Uterus (tissue), 2 donors: ENCODE data around the gene PRRC2B.

Source experiments
- CTCF ChIP-seq, 4 experiments: fragments of 200-600 bp in 2 of 4; fragments of 450-650 bp in 2 of 4; sonication (generic) in 2 of 4; IDR thresholded peaks; one replicate each; pipeline ENCODE4 v1.5.1; 2016 to 2019; ENCODE audit warnings: antibody characterized with exemption in 4 of 4, mild to moderate bottlenecking in 2 of 4, moderate library complexity in 1 of 4
- POLR2A ChIP-seq, 2 donors: fragments of 450-650 bp; IDR thresholded peaks; one replicate each; pipeline ENCODE4 v1.6.1; 2016; ENCODE audit warnings: antibody characterized with exemption in 2 of 2, mild to moderate bottlenecking in 1 of 2, moderate library complexity in 1 of 2

DNA sequence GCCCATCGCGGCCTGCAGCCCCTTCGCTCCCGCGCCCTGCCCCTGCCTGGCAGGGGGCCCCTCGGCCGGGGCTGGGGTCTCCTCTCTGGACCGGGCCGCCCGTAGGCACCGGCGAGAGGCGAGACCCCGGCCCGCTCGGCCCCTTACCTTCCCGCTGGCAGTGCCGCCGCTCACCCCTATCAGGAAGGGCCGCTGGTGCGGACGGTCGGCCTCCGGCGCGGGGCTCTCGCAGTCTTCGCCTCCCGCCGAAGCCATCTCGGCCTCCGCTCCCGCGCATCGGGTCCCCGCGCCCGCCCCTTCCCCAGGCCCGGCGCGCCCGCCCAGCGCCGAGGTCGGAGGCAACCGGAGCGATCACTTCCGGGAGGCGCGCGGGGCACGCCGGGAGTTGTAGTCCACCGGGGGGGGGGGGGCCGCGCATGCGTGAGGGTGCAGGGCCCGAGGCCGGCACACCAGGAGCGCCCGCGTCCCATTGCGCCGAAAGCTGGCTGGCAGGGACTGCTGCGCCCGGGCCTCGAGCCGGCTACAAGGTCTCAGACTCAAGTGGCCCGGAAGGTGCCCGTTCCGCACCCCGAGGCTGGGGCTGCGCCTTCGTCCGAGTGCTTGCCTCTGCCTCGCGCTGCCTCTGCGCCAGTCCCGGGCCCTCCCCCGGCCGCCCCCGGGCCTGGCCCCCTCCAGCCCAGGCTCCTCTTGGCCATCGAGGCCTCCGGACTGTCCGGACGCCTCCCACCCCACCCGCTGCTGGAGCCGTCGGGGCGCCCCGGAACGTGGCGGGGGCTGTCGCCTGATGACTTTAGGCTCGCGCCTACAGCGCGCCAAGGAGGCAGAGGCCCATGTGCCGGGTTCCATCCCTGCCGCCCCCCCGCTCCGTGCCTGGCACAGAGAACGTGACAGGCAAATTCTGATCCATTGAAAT is 137.3 kb downstream of the PRRC2B start, which contains the start of gene UCK1:
- TF ChIP-seq CTCF (IDR thresholded peaks at IDR 0.05) (peak in 1 of 4 experiments; percentile 34), POLR2A (IDR thresholded peaks at IDR 0.05) (peak; percentile 32 to 81)
